GM12865 (cell line): Measurements from ENCODE around the gene SPAG9.

Source experiments
- DNase-seq: peaks from one replicate; pipeline ENCODE4 v3.0.0; 2010; ENCODE audit warnings: low read depth
- H3K4me3 ChIP-seq: 2 replicates; pipeline ENCODE4 v1.5.1; 2011; ENCODE audit warnings: mild to moderate bottlenecking, low read depth, low read length, control low read depth
- TF ChIP-seq, protein P1 (sequence below): IDR thresholded peaks from 2 replicates; pipeline ENCODE4 v1.5.1; 2011; ENCODE audit warnings: low read length, control low read depth, low read depth, inconsistent platforms; ENCODE audit not compliant: insufficient read depth; ENCODE audit errors: missing control alignments

Gene SPAG9

GRCh38 chr17:50934161-50934560 lies 186.5 kb downstream of the SPAG9 start:
- TF ChIP-seq, protein P1, sequence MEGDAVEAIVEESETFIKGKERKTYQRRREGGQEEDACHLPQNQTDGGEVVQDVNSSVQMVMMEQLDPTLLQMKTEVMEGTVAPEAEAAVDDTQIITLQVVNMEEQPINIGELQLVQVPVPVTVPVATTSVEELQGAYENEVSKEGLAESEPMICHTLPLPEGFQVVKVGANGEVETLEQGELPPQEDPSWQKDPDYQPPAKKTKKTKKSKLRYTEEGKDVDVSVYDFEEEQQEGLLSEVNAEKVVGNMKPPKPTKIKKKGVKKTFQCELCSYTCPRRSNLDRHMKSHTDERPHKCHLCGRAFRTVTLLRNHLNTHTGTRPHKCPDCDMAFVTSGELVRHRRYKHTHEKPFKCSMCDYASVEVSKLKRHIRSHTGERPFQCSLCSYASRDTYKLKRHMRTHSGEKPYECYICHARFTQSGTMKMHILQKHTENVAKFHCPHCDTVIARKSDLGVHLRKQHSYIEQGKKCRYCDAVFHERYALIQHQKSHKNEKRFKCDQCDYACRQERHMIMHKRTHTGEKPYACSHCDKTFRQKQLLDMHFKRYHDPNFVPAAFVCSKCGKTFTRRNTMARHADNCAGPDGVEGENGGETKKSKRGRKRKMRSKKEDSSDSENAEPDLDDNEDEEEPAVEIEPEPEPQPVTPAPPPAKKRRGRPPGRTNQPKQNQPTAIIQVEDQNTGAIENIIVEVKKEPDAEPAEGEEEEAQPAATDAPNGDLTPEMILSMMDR = no peak
- DNase-seq = no peak

GRCh38 chr17:50931144-50931908 lies 189.3 kb downstream of the SPAG9 start:
- H3K4me3 ChIP-seq = peak overlapping the region; percentile 47
- peak; percentile 61 for DNase-seq
- TF ChIP-seq, protein P1 = no peak

More at GRCh38 chr17:50934161-50934560, 186.5 kb downstream of the SPAG9 start:
- H3K4me3 ChIP-seq = no peak overlapping the region

DNA sequence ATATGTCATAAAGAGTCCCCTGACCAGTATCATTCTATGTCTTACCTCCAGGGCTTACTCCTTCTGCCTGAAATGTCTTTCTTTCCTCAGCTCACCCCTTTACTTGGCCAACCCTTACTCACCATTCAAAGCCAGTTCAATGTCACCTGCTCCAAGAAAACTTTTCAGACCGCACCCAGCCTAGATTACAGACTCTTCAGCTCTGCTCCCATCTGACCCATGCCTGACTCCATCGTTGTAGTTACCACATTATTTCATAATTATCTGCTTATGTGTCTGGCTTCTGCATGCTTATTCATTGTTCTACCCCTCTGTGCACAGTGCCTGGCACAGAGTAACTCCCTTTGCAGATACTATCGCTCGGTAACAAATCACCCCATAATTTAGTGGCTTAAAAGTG lies 192.0 kb downstream of the SPAG9 start:
- TF ChIP-seq, protein P1 = no peak
- H3K4me3 ChIP-seq = no peak overlapping the region
- DNase-seq = no peak

DNA sequence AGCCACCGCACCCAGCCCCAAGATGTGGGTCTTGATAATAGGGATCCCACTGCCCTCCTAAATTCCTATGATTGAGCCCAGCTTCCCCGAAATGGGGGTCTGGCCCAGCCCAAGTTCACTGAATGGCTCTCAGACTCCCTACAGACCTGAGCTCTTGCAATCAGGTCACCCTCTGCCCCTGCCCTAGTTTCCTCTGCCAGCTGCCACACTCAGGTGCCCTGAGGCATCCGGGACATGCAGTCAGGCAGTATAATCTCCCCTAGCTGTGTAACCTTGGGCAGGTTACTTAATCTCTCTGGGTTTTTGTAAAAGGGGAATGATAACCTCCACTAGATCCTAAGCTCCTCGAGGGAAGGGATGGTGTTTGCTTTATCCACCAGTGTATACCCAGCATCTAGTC lies 193.4 kb downstream of the SPAG9 start:
- TF ChIP-seq, protein P1 = no peak
- no peak for DNase-seq
- no peak overlapping the region for H3K4me3 ChIP-seq

DNA sequence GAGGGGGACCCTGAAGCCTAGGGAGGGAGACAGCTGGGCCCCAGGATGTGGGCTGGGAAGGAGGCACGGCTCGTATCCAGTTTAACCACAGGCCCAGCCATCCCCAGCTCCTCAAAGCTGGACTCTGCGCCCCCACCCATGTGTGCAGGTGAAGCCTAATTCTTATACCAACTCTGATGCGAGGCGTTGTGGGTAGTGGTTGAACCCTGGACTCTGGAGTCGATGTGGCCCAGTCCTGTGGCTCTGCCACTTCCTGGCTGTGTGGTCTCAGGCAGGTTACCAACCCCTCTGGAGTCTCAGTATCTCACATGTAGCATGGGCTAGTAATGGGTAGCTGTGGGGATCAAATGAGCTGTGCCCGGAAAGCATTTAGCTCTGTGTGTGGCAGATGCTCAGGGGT lies 194.1 kb downstream of the SPAG9 start:
- no peak overlapping the region for H3K4me3 ChIP-seq
- TF ChIP-seq, protein P1 = no peak
- no peak for DNase-seq

DNA sequence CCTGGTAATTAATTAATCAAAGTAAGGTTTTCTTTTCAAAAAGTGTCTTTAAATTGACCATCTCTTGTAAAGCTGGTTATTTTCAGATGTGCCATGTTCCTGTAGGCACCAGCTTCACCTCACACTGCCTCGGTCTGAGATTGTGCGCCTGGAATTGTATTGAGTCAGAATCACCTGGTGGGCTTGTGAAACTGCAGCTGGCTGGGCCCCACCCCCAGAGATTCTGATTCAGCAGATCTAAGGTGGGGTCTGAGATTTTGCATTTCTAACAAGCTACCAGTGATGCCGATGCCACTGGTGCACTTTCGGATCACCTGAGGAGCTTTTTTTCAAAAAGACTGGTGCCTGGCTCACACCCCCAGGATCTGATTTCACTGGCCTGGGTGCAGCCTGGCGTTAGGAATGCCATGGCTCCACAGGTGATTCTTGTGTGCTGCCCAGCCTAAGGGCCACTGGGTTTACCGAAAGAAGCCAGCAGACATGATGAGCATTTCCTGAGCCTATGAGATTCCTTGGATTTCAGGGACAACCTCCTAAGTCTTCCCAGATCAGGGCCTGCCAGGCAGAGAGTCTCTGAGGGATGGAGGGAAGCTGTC lies 195.3 kb downstream of the SPAG9 start:
- DNase-seq = no peak
- H3K4me3 ChIP-seq = no peak overlapping the region
- TF ChIP-seq, protein P1 = no peak
